GM18873 (cell line): ENCODE results near the gene C10orf95.

Experiments used
- ATAC-seq: cut with Tn5 transposase; IDR thresholded peaks from one replicate; pipeline ENCODE4 v1.9.1; 2021; ENCODE audit warnings: mild to moderate bottlenecking, moderate library complexity, moderate number of reproducible peaks; ENCODE audit not compliant: unreplicated experiment, low FRiP score

Gene C10orf95

GRCh38 chr10:102405108-102405571 is 46.2 kb downstream of the C10orf95 start:
- no peak for ATAC-seq

- no peak for ATAC-seq
These were observed 46.8 kb downstream of the C10orf95 start for GRCh38 chr10:102404361-102405107.

DNA sequence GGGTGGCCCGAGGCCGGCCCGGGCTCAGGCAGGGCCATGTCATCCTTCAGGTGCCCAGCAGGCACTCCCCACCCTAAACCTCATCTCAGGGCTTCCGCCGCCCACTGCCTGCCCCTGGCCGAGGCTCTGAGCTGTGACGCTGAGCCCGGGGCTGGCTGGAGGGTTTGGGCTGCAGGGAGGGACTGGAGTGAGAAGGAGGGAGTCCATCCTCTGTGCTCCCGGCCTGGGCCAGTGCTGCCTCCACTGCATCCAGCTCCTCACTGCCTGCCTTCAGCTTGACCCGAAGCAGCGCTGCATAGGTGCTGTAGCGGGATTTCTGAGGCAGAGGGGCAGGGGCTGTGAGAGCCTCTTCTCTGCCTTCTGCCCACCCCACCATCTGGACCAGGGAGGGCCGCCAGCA is 48.2 kb downstream of the C10orf95 start:
- no peak for ATAC-seq

GRCh38 chr10:102402512-102402896 is 48.8 kb downstream of the C10orf95 start:
- ATAC-seq: no peak

DNA sequence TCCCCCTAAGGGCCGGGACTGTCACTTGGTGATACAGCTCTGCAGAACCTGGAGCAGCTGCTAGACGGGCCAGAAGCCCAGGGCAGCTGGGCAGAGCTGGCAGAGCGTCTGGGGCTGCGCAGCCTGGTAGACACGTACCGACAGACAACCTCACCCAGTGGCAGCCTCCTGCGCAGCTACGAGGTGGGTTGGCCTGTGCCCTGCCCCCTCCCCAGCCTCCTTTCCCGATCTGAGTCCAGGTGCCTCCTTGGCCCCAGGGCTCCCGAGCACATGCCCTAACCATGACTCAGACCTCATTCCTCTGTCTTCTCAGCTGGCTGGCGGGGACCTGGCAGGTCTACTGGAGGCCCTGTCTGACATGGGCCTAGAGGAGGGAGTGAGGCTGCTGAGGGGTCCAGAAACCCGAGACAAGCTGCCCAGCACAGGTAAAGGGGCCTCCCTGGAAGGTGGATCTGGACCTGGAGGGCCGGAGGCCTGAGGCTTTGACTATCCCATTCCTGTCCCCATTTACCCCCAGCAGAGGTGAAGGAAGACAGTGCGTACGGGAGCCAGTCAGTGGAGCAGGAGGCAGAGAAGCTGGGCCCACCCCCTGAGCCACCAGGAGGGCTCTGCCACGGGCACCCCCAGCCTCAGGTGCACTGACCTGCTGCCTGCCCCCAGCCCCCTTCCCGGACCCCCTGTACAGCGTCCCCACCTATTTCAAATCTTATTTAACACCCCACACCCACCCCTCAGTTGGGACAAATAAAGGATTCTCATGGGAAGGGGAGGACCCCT is 49.4 kb downstream of the C10orf95 start:
- no peak for ATAC-seq

DNA sequence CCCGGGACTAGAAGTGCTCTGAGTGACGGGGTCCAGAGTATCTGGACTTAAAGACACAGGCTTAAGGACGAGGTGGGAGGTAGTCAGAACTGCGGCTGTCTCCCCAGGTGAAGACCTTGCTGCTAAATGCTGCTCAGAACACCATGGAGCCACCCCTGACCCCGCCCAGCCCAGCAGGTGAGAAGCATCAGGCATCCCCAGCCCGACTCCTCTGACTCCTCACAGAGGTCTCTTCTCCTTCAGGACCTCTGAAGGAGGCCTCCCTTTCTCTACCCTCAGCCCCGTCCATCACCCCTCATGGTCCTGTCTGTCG is 50.0 kb downstream of the C10orf95 start:
- no peak for ATAC-seq

DNA sequence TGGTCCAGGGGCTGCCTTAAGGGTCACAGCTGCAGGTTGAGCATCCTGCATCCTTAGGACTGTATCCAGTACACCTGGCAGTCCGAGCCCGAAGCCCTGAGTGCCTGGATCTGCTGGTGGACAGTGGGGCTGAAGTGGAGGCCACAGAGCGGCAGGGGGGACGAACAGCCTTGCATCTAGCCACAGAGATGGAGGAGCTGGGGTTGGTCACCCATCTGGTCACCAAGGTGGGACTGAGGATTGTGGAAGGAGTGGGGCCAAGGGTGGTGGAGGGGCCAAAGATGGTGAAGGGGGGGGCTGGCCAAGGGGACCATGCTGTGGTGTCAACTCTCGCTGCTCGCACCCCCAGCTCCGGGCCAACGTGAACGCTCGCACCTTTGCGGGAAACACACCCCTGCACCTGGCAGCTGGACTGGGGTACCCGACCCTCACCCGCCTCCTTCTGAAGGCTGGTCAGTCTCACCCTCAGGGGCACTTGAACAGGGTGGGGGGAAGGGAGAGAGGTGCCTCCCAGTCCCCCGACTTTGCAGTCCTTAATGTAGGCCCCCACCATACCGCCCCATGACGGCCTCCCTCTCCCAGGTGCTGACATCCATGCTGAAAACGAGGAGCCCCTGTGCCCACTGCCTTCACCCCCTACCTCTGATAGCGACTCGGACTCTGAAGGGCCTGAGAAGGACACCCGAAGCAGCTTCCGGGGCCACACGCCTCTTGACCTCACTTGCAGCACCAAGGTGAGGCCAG is 50.6 kb downstream of the C10orf95 start:
- ATAC-seq: no peak

GRCh38 chr10:102400076-102400475 is 51.3 kb downstream of the C10orf95 start:
- no peak for ATAC-seq
